Measurements from ENCODE around the gene IQCM. TPM values are rescaled to one million over a fixed set of nuclear protein-coding genes. Genes with fewer than 3 reads are reported as not detected.

Gene IQCM
- total RNA-seq, 2 experiments from 2014 or later: not detected

GRCh38 chr4:149711593-149712365 is 103.9 kb downstream of the IQCM start:
- Histone ChIP-seq H3K79me2 (ENCODE audit: insufficient read depth, low read depth, low read length) (no peaks in the 10 kb centered on the region), H3K4me2 (ENCODE audit: low read length) (no peak overlapping the region), H3K36me3 (ENCODE audit: insufficient read depth, low read length) (no peaks in the 10 kb centered on the region), H3K9me2 (ENCODE audit: insufficient read depth, low read length) (no peaks in the 10 kb centered on the region), H3K9me3 (ENCODE audit: low read length) (no peaks in the 10 kb centered on the region), H3K4me3 (ENCODE audit: low read depth, low read length, poor library complexity, severe bottlenecking) (no peak overlapping the region), H4K20me1 (ENCODE audit: insufficient read depth, low read length) (no peaks in the 10 kb centered on the region), H3K4me1 (ENCODE audit: insufficient read depth, low read length, poor library complexity, severe bottlenecking) (no peaks in the 10 kb centered on the region), H3K27ac (ENCODE audit: low read depth, low read length, poor library complexity, severe bottlenecking) (no peak overlapping the region), H2AFZ (ENCODE audit: low read length) (no peak overlapping the region)
- ChIA-PET POLR2A (interaction anchor here (0.6 kb wide), 1 partner anchor 1352 kb away, joined by 5 read pairs; no protein-coding TSS in a partner anchor), CTCF (ENCODE audit: unreplicated experiment) (no interaction called here)
- DNase-seq (ENCODE audit: low spot score): no peak
- BruUV-seq (replicated peaks): no TSS peak
- intact Hi-C loops (cut with micrococcal nuclease; ENCODE audit: unreplicated experiment): no loop called here
- no peak for TF ChIP-seq EZH2phosphoT487 (IDR thresholded peaks at IDR 0.05; ENCODE audit: borderline replicate concordance, low read depth, low read length)
- TF ChIP-seq CTCF (conservative IDR thresholded peaks at IDR 0.05; ENCODE audit: low read length): no peak

GRCh38 chr4:149709640-149710039 is 106.0 kb downstream of the IQCM start:
- POLR2A ChIA-PET: interaction anchor here (2.1 kb wide), 1 partner anchor 29 kb away, joined by 5 read pairs; no protein-coding TSS in a partner anchor
- no peak overlapping the region for H3K4me2 ChIP-seq (ENCODE audit: low read length)
- CTCF ChIA-PET (ENCODE audit: unreplicated experiment): no interaction called here
- H3K36me3 ChIP-seq (ENCODE audit: insufficient read depth, low read length): no peaks in the 10 kb centered on the region
- H3K9me3 ChIP-seq (ENCODE audit: low read length): no peaks in the 10 kb centered on the region
- no peaks in the 10 kb centered on the region for H3K9me2 ChIP-seq (ENCODE audit: insufficient read depth, low read length)
- H2AFZ ChIP-seq (ENCODE audit: low read length): no peak overlapping the region
- H3K79me2 ChIP-seq (ENCODE audit: insufficient read depth, low read depth, low read length): no peaks in the 10 kb centered on the region
- no peaks in the 10 kb centered on the region for H4K20me1 ChIP-seq (ENCODE audit: insufficient read depth, low read length)
- BruUV-seq (replicated peaks): no TSS peak
- no peak for DNase-seq (ENCODE audit: low spot score)
- no peak for TF ChIP-seq EZH2phosphoT487 (IDR thresholded peaks at IDR 0.05; ENCODE audit: borderline replicate concordance, low read depth, low read length)
- no peak for TF ChIP-seq CTCF (conservative IDR thresholded peaks at IDR 0.05; ENCODE audit: low read length)
- no peaks in the 10 kb centered on the region for H3K4me1 ChIP-seq (ENCODE audit: insufficient read depth, low read length, poor library complexity, severe bottlenecking)
- H3K4me3 ChIP-seq (ENCODE audit: low read depth, low read length, poor library complexity, severe bottlenecking): no peak overlapping the region
- H3K27ac ChIP-seq (ENCODE audit: low read depth, low read length, poor library complexity, severe bottlenecking): no peak overlapping the region
- intact Hi-C loops (cut with micrococcal nuclease; ENCODE audit: unreplicated experiment): no loop called here

GRCh38 chr4:149708513-149709130 is 107.0 kb downstream of the IQCM start:
- H2AFZ ChIP-seq (ENCODE audit: low read length): no peak overlapping the region
- DNase-seq (ENCODE audit: low spot score): no peak
- H3K4me3 ChIP-seq (ENCODE audit: low read depth, low read length, poor library complexity, severe bottlenecking): no peak overlapping the region
- H3K4me2 ChIP-seq (ENCODE audit: low read length): no peak overlapping the region
- H4K20me1 ChIP-seq (ENCODE audit: insufficient read depth, low read length): no peaks in the 10 kb centered on the region
- BruUV-seq (replicated peaks): no TSS peak
- no peaks in the 10 kb centered on the region for H3K9me3 ChIP-seq (ENCODE audit: low read length)
- intact Hi-C loops (cut with micrococcal nuclease; ENCODE audit: unreplicated experiment): no loop called here
- TF ChIP-seq CTCF (conservative IDR thresholded peaks at IDR 0.05; ENCODE audit: low read length) (no peak), EZH2phosphoT487 (IDR thresholded peaks at IDR 0.05; ENCODE audit: borderline replicate concordance, low read depth, low read length) (no peak)
- POLR2A ChIA-PET: interaction anchor here (0.7 to 2.1 kb wide), 3 partner anchors 28 to 288 kb away, joined by 3 to 5 read pairs (median 3); no protein-coding TSS in a partner anchor
- CTCF ChIA-PET (ENCODE audit: unreplicated experiment): no interaction called here
- no peaks in the 10 kb centered on the region for H3K4me1 ChIP-seq (ENCODE audit: insufficient read depth, low read length, poor library complexity, severe bottlenecking)
- H3K36me3 ChIP-seq (ENCODE audit: insufficient read depth, low read length): no peaks in the 10 kb centered on the region
- H3K79me2 ChIP-seq (ENCODE audit: insufficient read depth, low read depth, low read length): no peaks in the 10 kb centered on the region
- no peaks in the 10 kb centered on the region for H3K9me2 ChIP-seq (ENCODE audit: insufficient read depth, low read length)
- H3K27ac ChIP-seq (ENCODE audit: low read depth, low read length, poor library complexity, severe bottlenecking): no peak overlapping the region
